ENCODE measurements around the gene HECTD2. TPM values are rescaled to one million over a fixed set of nuclear protein-coding genes. Genes with fewer than 3 reads are reported as not detected.
"Not testable (repeated sequence)": the region's sequence is repeated elsewhere in the genome, so short reads cannot be mapped to it uniquely, and the experiment has no call there.

Gene HECTD2
- total RNA-seq, 1 donor from 2014 or later, result 27.6 TPM

DNA sequence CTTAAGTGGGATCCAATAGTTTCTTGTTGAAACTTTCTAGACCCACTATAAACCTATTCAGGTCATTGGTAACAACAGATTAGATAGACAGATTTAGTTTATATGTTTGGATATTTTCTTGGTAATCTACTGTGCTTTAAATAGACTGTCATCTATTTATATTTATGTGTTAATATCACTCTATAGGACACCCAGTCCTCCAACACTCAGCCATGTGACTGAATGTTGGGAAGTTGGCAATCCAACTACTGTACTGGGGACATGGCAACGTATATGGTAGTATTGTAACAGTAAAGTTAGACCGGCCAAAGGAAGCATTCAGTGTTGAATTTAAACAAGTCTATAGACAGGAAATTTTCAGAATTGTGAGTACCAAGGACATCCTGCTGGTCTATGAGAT is 42.6 kb upstream of the HECTD2 start:
- Mint-ChIP-seq H3K4me3 (ENCODE audit: unreplicated experiment) (no peak overlapping the region), H3K36me3 (ENCODE audit: unreplicated experiment) (no peaks in the 10 kb centered on the region), H3K27me3 (ENCODE audit: unreplicated experiment) (peaks cover 1% of the 10 kb centered on the region), H3K4me1 (ENCODE audit: low read depth, unreplicated experiment) (no peaks in the 10 kb centered on the region), H3K9me3 (ENCODE audit: unreplicated experiment) (peaks cover 1% of the 10 kb centered on the region), H3K27ac (ENCODE audit: unreplicated experiment) (no peak overlapping the region)
- TF ChIP-seq, protein P1, sequence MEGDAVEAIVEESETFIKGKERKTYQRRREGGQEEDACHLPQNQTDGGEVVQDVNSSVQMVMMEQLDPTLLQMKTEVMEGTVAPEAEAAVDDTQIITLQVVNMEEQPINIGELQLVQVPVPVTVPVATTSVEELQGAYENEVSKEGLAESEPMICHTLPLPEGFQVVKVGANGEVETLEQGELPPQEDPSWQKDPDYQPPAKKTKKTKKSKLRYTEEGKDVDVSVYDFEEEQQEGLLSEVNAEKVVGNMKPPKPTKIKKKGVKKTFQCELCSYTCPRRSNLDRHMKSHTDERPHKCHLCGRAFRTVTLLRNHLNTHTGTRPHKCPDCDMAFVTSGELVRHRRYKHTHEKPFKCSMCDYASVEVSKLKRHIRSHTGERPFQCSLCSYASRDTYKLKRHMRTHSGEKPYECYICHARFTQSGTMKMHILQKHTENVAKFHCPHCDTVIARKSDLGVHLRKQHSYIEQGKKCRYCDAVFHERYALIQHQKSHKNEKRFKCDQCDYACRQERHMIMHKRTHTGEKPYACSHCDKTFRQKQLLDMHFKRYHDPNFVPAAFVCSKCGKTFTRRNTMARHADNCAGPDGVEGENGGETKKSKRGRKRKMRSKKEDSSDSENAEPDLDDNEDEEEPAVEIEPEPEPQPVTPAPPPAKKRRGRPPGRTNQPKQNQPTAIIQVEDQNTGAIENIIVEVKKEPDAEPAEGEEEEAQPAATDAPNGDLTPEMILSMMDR (IDR thresholded peaks at IDR 0.05; ENCODE audit: partially characterized antibody, unreplicated experiment), result no peak
- no peak for DNase-seq

DNA sequence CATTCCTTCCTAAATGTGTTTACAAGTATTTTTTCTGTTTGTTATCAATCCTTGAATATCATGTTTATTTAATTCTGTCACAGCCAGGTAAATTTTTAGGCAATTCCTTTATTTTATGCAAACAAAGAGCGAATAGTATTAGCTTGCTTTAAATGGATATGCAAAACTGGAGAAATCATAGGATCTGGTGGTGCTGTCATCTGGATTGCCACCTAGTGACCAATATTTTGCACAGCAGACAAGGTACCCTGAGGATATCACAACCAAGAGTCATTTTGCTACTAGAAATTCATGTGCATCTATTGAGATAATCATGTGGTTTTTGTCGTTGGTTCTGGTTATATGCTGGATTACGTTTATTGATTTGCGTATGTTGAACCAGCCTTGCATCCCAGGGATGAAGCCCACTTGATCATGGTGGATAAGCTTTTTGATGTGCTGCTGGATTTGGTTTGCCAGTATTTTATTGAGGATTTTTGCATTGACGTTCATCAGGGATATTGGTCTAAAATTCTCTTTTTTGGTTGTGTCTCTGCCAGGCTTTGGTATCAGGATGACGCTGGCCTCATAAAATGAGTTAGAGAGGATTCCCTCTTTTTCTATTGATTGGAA is 40.1 kb upstream of the HECTD2 start:
- peaks cover 12% of the 10 kb centered on the region for H3K36me3 Mint-ChIP-seq (ENCODE audit: unreplicated experiment)
- H3K9me3 Mint-ChIP-seq (ENCODE audit: unreplicated experiment); H3K4me3 Mint-ChIP-seq (ENCODE audit: unreplicated experiment); H3K27me3 Mint-ChIP-seq (ENCODE audit: unreplicated experiment); H3K4me1 Mint-ChIP-seq (ENCODE audit: low read depth, unreplicated experiment); DNase-seq; H3K27ac Mint-ChIP-seq (ENCODE audit: unreplicated experiment): not testable (repeated sequence)

DNA sequence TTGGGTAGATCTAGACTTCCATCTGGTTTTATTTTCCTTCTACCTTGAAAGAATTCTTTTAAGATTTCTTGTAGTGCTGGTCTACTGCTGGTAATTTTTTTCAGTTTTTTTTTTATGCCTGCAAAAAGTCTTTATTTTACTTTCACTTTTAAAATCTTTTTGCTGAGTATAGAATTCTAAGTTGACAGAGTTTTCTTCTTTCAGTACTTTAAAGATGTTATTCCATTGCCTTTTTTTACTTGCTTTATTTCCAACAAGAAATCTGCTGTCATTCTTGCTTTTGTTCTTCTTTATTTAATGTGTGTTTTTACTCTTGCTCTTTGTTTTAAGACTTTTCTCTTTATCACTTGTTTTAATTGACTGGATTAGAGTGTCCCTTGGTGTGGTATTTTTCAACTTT is 36.1 kb upstream of the HECTD2 start:
- Mint-ChIP-seq H3K36me3 (ENCODE audit: unreplicated experiment) (peaks cover 20% of the 10 kb centered on the region), H3K27ac (ENCODE audit: unreplicated experiment) (no peak overlapping the region)

DNA sequence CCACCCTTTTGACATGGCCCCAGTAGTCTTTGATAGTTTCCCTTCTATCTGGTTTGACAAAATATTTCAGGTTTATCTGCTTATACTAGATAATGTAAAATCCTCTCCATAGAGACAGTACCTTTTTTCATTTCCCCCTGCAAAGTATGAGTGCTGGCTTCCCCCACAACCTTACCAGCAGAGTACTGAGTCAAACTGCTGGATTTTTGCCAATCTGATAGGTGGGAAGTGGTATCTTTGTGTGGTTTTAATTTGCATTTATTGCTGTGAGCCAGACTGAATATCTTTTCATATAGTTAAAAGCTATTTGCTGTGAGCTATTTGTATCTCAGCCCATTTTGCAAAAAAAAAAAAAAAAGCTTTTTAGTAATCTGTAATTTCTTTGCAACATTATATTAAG is 32.1 kb upstream of the HECTD2 start:
- no peak for DNase-seq
- Mint-ChIP-seq H3K4me3 (ENCODE audit: unreplicated experiment) (no peak overlapping the region), H3K36me3 (ENCODE audit: unreplicated experiment) (peaks cover 25% of the 10 kb centered on the region), H3K9me3 (ENCODE audit: unreplicated experiment) (peaks cover 5% of the 10 kb centered on the region), H3K27ac (ENCODE audit: unreplicated experiment) (no peak overlapping the region), H3K27me3 (ENCODE audit: unreplicated experiment) (peaks cover 16% of the 10 kb centered on the region), H3K4me1 (ENCODE audit: low read depth, unreplicated experiment) (peaks cover 22% of the 10 kb centered on the region)
- TF ChIP-seq, protein P1 (IDR thresholded peaks at IDR 0.05; ENCODE audit: partially characterized antibody, unreplicated experiment), result no peak

More for the DNA sequence above, 36.1 kb upstream of the HECTD2 start:
- H3K27me3 Mint-ChIP-seq (ENCODE audit: unreplicated experiment), result peaks cover 1% of the 10 kb centered on the region
- H3K4me3 Mint-ChIP-seq (ENCODE audit: unreplicated experiment), result no peak overlapping the region
- peaks cover 1% of the 10 kb centered on the region for H3K9me3 Mint-ChIP-seq (ENCODE audit: unreplicated experiment)
- H3K4me1 Mint-ChIP-seq (ENCODE audit: low read depth, unreplicated experiment), result no peaks in the 10 kb centered on the region
- DNase-seq, result no peak
- TF ChIP-seq, protein P1 (IDR thresholded peaks at IDR 0.05; ENCODE audit: partially characterized antibody, unreplicated experiment), result no peak

DNA sequence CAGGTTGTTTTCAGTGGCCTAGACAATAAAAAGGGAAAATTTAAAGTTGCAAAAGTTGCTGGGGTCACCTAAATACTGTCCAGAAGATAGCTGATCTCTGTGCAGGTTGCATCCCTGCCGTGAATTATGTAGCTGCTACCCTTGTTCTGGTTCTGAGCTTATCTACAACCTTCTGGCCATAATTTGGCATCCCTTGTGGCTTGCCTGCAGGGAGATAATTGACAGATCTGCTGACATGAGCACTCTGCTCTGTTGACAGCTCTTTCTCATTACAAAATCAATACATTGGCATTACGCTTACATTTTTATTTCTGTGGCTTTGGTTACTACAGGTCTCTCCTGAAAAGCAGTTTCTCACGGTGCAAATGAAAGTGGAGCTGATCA is 29.3 kb upstream of the HECTD2 start:
- TF ChIP-seq, protein P1 (IDR thresholded peaks at IDR 0.05; ENCODE audit: partially characterized antibody, unreplicated experiment), result no peak
- Mint-ChIP-seq H3K4me3 (ENCODE audit: unreplicated experiment) (peak overlapping the region; percentile 66), H3K4me1 (ENCODE audit: low read depth, unreplicated experiment) (peaks cover 22% of the 10 kb centered on the region), H3K27me3 (ENCODE audit: unreplicated experiment) (peaks cover 17% of the 10 kb centered on the region), H3K36me3 (ENCODE audit: unreplicated experiment) (peaks cover 11% of the 10 kb centered on the region), H3K27ac (ENCODE audit: unreplicated experiment) (peak overlapping the region; percentile 93), H3K9me3 (ENCODE audit: unreplicated experiment) (peaks cover 4% of the 10 kb centered on the region)
- DNase-seq, result peak; percentile 24
